HG03175 (cell line): ENCODE results near the gene YIPF3.
"Not testable (repeated sequence)": the region's sequence is repeated elsewhere in the genome, so short reads cannot be mapped to it uniquely, and the experiment has no call there.

Source experiments
- ATAC-seq: cut with Tn5 transposase; IDR thresholded peaks from one replicate; pipeline ENCODE4 v1.9.1; 2021; ENCODE audit warnings: mild to moderate bottlenecking, moderate library complexity; ENCODE audit not compliant: unreplicated experiment

Gene YIPF3

GRCh38 chr6:43516697-43517504 lies at the start of gene YIPF3, which contains the start of gene POLR1C:
Gene YIPF3, minus strand, starts transcription at chr6:43516926. Its CDS starts 119 bp downstream, at chr6:43516807.
Gene POLR1C, plus strand, starts transcription at chr6:43517089. Its CDS starts 21 bp downstream, at chr6:43517110.
- ATAC-seq, result peak; percentile 93

GRCh38 chr6:43559328-43559727 lies 42.6 kb upstream of the YIPF3 start:
- no peak for ATAC-seq

- not testable (repeated sequence) for ATAC-seq
Measured at GRCh38 chr6:43557620-43558019, 40.9 kb upstream of the YIPF3 start.

GRCh38 chr6:43547222-43547621 lies 30.5 kb upstream of the YIPF3 start:
- no peak for ATAC-seq

GRCh38 chr6:43544461-43544860 lies 27.7 kb upstream of the YIPF3 start:
- no peak for ATAC-seq

GRCh38 chr6:43541774-43542471 lies 25.2 kb upstream of the YIPF3 start:
- ATAC-seq, result peak; percentile 64

GRCh38 chr6:43540507-43540906 lies 23.8 kb upstream of the YIPF3 start:
- no peak for ATAC-seq

- ATAC-seq, result not testable (repeated sequence)
Measured at GRCh38 chr6:43539409-43539808, 22.7 kb upstream of the YIPF3 start.

GRCh38 chr6:43538986-43539385 lies 22.3 kb upstream of the YIPF3 start:
- not testable (repeated sequence) for ATAC-seq

- ATAC-seq, result no peak
Measured at GRCh38 chr6:43532201-43532600, 15.5 kb upstream of the YIPF3 start.

GRCh38 chr6:43524483-43524961 lies 7.8 kb upstream of the YIPF3 start:
- no peak for ATAC-seq

GRCh38 chr6:43523284-43523683 lies 6.6 kb upstream of the YIPF3 start:
- no peak for ATAC-seq

GRCh38 chr6:43522547-43523261 lies 6.0 kb upstream of the YIPF3 start:
- no peak for ATAC-seq

- no peak for ATAC-seq
Measured at GRCh38 chr6:43521836-43522235, 5.1 kb upstream of the YIPF3 start.

- no peak for ATAC-seq
Measured at GRCh38 chr6:43520097-43520496, 3.4 kb upstream of the YIPF3 start.

- ATAC-seq, result no peak
Measured at GRCh38 chr6:43517505-43518357, 1.0 kb upstream of the YIPF3 start.

- ATAC-seq, result no peak
Measured at GRCh38 chr6:43516367-43516696, 394 bp downstream of the YIPF3 start.

- no peak for ATAC-seq
Measured at GRCh38 chr6:43515808-43516207, 918 bp downstream of the YIPF3 start.

GRCh38 chr6:43511824-43512415 lies 4.8 kb downstream of the YIPF3 start:
- ATAC-seq, result no peak

- no peak for ATAC-seq
Measured at GRCh38 chr6:43510827-43511163, 5.9 kb downstream of the YIPF3 start.
